GM23338 (cell line): ENCODE measurements around the gene DIO3.

Source experiments
- CREB1 ChIP-seq: fragments of 250-450 bp; sonication (Bioruptor Pico); IDR thresholded peaks from 2 replicates; pipeline ENCODE4 v1.5.0; 2020; ENCODE audit warnings: low read depth, mild to moderate bottlenecking, moderate library complexity
- EZH2 ChIP-seq: fragments of 200-600 bp; sonication (generic); IDR thresholded peaks from one replicate; pipeline ENCODE4 v1.8.0; 2017; ENCODE audit warnings: antibody characterized with exemption, mild to moderate bottlenecking, low read depth; ENCODE audit not compliant: unreplicated experiment
- EZH2phosphoT487 ChIP-seq: fragments of 200-600 bp; sonication (generic); IDR thresholded peaks from one replicate; pipeline ENCODE4 v1.8.1; 2018; ENCODE audit warnings: antibody characterized with exemption; ENCODE audit not compliant: unreplicated experiment
- POLR2AphosphoS5 ChIP-seq: IDR thresholded peaks from 2 replicates; pipeline ENCODE4 v1.6.1; 2016; ENCODE audit warnings: antibody characterized with exemption, low read depth
- TF ChIP-seq, protein P1 (sequence below): IDR thresholded peaks from 2 replicates; pipeline ENCODE4 v1.6.1; 2016; ENCODE audit warnings: antibody characterized with exemption
- TF ChIP-seq, protein P2 (sequence below), 2 experiments: fragments of 200-600 bp in 1 of 2; sonication (generic) in 1 of 2; conservative IDR thresholded peaks; 2 replicates each; pipeline versions ENCODE4 v1.5.1 to v1.6.1; 2016 to 2017; ENCODE audit warnings: antibody characterized with exemption in 2 of 2, low read depth in 2 of 2, mild to moderate bottlenecking in 2 of 2, moderate library complexity in 1 of 2

DNA sequence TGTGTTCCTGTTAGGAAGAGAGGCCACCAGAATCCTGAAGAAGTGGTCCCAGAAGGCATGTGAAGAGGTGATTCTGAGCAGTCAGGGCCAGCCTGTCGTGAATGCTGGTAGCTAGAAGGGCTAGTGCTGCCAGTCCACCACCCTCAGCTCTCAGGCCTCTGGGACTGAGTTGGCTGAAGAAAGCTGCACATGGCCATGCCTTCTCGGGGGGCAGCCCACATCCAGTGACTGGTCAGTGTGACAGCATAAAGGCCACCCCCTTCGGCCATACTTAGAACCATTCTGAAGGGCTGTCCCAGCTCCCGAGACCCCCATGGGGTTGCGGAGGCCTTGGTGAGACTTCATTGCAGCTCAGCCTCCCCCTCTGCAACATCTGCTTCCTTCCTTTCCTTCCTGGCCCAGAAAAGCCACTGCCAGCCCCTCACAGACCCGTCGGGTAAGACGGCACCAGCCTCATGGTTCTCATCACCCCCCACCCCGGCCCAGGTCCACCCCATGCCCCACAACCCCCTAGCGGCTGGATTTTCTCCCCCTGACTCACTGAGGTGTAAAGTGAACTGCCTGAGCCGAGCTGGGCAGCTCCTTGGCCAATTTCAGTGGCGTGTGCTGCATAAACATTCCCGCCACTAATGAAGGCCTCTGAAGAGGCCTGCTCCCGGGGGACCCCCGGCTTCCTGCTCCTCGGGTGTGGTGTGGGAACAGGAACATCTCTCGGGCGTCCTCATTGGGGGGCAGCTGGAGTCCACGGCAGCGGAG lies 49.5 kb upstream of the DIO3 start:
- no peak for TF ChIP-seq EZH2phosphoT487
- TF ChIP-seq EZH2 = no peak
- TF ChIP-seq, protein P1, sequence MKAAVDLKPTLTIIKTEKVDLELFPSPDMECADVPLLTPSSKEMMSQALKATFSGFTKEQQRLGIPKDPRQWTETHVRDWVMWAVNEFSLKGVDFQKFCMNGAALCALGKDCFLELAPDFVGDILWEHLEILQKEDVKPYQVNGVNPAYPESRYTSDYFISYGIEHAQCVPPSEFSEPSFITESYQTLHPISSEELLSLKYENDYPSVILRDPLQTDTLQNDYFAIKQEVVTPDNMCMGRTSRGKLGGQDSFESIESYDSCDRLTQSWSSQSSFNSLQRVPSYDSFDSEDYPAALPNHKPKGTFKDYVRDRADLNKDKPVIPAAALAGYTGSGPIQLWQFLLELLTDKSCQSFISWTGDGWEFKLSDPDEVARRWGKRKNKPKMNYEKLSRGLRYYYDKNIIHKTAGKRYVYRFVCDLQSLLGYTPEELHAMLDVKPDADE = no peak
- TF ChIP-seq, protein P2, sequence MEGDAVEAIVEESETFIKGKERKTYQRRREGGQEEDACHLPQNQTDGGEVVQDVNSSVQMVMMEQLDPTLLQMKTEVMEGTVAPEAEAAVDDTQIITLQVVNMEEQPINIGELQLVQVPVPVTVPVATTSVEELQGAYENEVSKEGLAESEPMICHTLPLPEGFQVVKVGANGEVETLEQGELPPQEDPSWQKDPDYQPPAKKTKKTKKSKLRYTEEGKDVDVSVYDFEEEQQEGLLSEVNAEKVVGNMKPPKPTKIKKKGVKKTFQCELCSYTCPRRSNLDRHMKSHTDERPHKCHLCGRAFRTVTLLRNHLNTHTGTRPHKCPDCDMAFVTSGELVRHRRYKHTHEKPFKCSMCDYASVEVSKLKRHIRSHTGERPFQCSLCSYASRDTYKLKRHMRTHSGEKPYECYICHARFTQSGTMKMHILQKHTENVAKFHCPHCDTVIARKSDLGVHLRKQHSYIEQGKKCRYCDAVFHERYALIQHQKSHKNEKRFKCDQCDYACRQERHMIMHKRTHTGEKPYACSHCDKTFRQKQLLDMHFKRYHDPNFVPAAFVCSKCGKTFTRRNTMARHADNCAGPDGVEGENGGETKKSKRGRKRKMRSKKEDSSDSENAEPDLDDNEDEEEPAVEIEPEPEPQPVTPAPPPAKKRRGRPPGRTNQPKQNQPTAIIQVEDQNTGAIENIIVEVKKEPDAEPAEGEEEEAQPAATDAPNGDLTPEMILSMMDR (conservative IDR thresholded peaks at IDR 0.05; ENCODE audit: low read depth in 2 of 2) = no peak
- TF ChIP-seq POLR2AphosphoS5 = no peak
- TF ChIP-seq CREB1 (CRISPR knock-in tag) = no peak
